ENCODE results near the gene TFE3. TPM values are rescaled to one million over a fixed set of nuclear protein-coding genes. Genes with fewer than 3 reads are reported as not detected.

The TFE3 gene
- total RNA-seq, 1 experiment from 2014 or later: 59.8 TPM

- Histone ChIP-seq H3K4me1 (ENCODE audit: insufficient read depth, low read length) (no peaks in the 10 kb centered on the region), H3K9me3 (ENCODE audit: control insufficient read depth, low read depth, low read length) (no peaks in the 10 kb centered on the region), H2BK12ac (ENCODE audit: insufficient read length, low read depth, low read length) (no peak overlapping the region), H2BK15ac (ENCODE audit: low read depth, low read length) (no peak overlapping the region), H4K91ac (ENCODE audit: insufficient read length, low read depth, low read length) (no peak overlapping the region), H3K27ac (ENCODE audit: insufficient read length, low read depth, low read length) (no peak overlapping the region), H2BK120ac (ENCODE audit: low read depth, low read length, poor library complexity, severe bottlenecking) (no peak overlapping the region), H4K20me1 (ENCODE audit: control insufficient read depth, insufficient read depth, insufficient read length) (no peaks in the 10 kb centered on the region), H3K56ac (ENCODE audit: insufficient read length, low read depth, low read length) (no peak overlapping the region), H2AK5ac (ENCODE audit: insufficient read length, low read length) (no peak overlapping the region), H2BK20ac (ENCODE audit: low read depth, low read length, poor library complexity, severe bottlenecking) (no peak overlapping the region), H3K23me2 (ENCODE audit: insufficient read length, low read depth, low read length, poor library complexity, severe bottlenecking) (peaks cover 2% of the 10 kb centered on the region), H3K4me2 (ENCODE audit: insufficient read depth, insufficient read length, low read length) (no peak overlapping the region), H3K18ac (ENCODE audit: insufficient read length, low read depth, low read length) (no peak overlapping the region), H3K23ac (ENCODE audit: insufficient read length, low read depth, low read length) (no peak overlapping the region), H2BK5ac (ENCODE audit: insufficient read length, low read length) (no peak overlapping the region), H3K79me1 (ENCODE audit: insufficient read depth, low read depth, low read length, poor library complexity, severe bottlenecking) (peaks cover 2% of the 10 kb centered on the region), H3T11ph (ENCODE audit: low read length) (no peak overlapping the region), H3K14ac (ENCODE audit: insufficient read depth, low read length) (no peak overlapping the region; the same call in 1 of the 2 replicates), H3K9ac (ENCODE audit: extremely low read depth, insufficient read length, low read length) (no peak overlapping the region), H4K5ac (ENCODE audit: insufficient read length, low read depth, low read length) (no peak overlapping the region), H3K4ac (ENCODE audit: low read depth, low read length) (no peak overlapping the region), H3K27me3 (ENCODE audit: insufficient read depth, low read length) (no peaks in the 10 kb centered on the region), H2AFZ (ENCODE audit: low read length) (no peak overlapping the region), H3K79me2 (ENCODE audit: insufficient read depth, low read length) (peaks cover 3% of the 10 kb centered on the region), H4K8ac (replicated peaks; ENCODE audit: insufficient read length, low read depth, low read length) (no peak overlapping the region)
- H3K27me3 Mint-ChIP-seq (ENCODE audit: low read depth): peaks cover 1% of the 10 kb centered on the region; the same call in 1 of the 2 replicates
- no peak for DNase-seq
- peaks cover 74 to 84% of the 10 kb centered on the region in 2 experiments for H3K9me3 Mint-ChIP-seq
- peaks cover 13 to 63% (median 33%) of the 10 kb centered on the region in 3 experiments for H3K36me3 Mint-ChIP-seq (ENCODE audit: insufficient read depth in 1 of 3, low read depth in 3 of 3)
- H3K4me1 Mint-ChIP-seq: peaks cover 2 to 8% of the 10 kb centered on the region in 2 experiments; a peak in 2 of 4 replicates
- TF ChIP-seq CTCF (conservative IDR thresholded peaks at IDR 0.05): no peak
- no peak overlapping the region for H3K4me3 Mint-ChIP-seq
- H3K27ac Mint-ChIP-seq: peak overlapping the region in 1 of 3 experiments; percentile 67; a peak in 1 of 7 replicates
- no CpG with 5 or more reads among the region's 20 CpGs for WGBS (ENCODE audit: extremely low coverage, insufficient read length, low lambda C conversion rate)
These were observed 21.1 kb upstream of the TFE3 start for GRCh38 chrX:49064303-49064702.

Data from H9 (cell line).